Hematopoietic multipotent progenitor cell treated with erythropoietin and hydrocortisone succinate and interleukin-3 and kit ligand, for 4 days (in vitro differentiated cells): ENCODE data around the gene ACTRT2.

Source experiments
- DNase-seq: peaks from one replicate; pipeline ENCODE4 v3.0.0-alpha.2; 2015

ACTRT2 gene

GRCh38 chr1:2983706-2984398, 37.4 kb upstream of the ACTRT2 start:
- no peak for DNase-seq

GRCh38 chr1:2984399-2985061, 36.7 kb upstream of the ACTRT2 start:
- DNase-seq, result no peak

- DNase-seq, result no peak
Measured at GRCh38 chr1:2985067-2985561, 36.2 kb upstream of the ACTRT2 start.

GRCh38 chr1:2985694-2986548, 35.3 kb upstream of the ACTRT2 start:
- no peak for DNase-seq

- DNase-seq, result no peak
Measured at GRCh38 chr1:2986549-2987305, 34.5 kb upstream of the ACTRT2 start.

GRCh38 chr1:2987773-2988172, 33.5 kb upstream of the ACTRT2 start:
- no peak for DNase-seq

- no peak for DNase-seq
Measured at GRCh38 chr1:2988256-2988655, 33.0 kb upstream of the ACTRT2 start.

- DNase-seq, result no peak
Measured at GRCh38 chr1:2989185-2989584, 32.1 kb upstream of the ACTRT2 start.

- no peak for DNase-seq
Measured at GRCh38 chr1:2989976-2990375, 31.3 kb upstream of the ACTRT2 start.

GRCh38 chr1:2990376-2991115, 30.7 kb upstream of the ACTRT2 start:
- DNase-seq, result no peak

GRCh38 chr1:2991753-2992495, 29.3 kb upstream of the ACTRT2 start:
- no peak for DNase-seq

- no peak for DNase-seq
Measured at GRCh38 chr1:2998503-2999100, 22.7 kb upstream of the ACTRT2 start.

- DNase-seq, result no peak
Measured at GRCh38 chr1:2999138-2999537, 22.1 kb upstream of the ACTRT2 start.

GRCh38 chr1:2999571-2999970, 21.7 kb upstream of the ACTRT2 start:
- no peak for DNase-seq

- no peak for DNase-seq
Measured at GRCh38 chr1:3000214-3000613, 21.1 kb upstream of the ACTRT2 start.

GRCh38 chr1:3000671-3001470, 20.4 kb upstream of the ACTRT2 start:
- no peak for DNase-seq

- DNase-seq, result no peak
Measured at GRCh38 chr1:3001471-3002348, 19.6 kb upstream of the ACTRT2 start.

- DNase-seq, result no peak
Measured at GRCh38 chr1:3002349-3003038, 18.8 kb upstream of the ACTRT2 start.
